T-cell (primary cell): ENCODE results near the gene ARL6IP4. TPM values are rescaled to one million over a fixed set of nuclear protein-coding genes. Genes with fewer than 3 reads are reported as not detected.

Experiments used
- ATAC-seq, 4 experiments: fragments of 200-7000 bp in 3 of 4; fragments of 150-1000 bp in 1 of 4; cut with Tn5 transposase; replicated peaks in 1 of 4; 1 replicate in 3 of 4; 2 replicates in 1 of 4; pipeline ENCODE4 v1.10.0; 2021; ENCODE audit warnings: moderate library complexity in 3 of 4, mild to moderate bottlenecking in 2 of 4, moderate number of reproducible peaks in 1 of 4
- CTCF ChIA-PET, 2 donors: fragments of 300-600 bp; sonication (Branson Sonifier 250); formaldehyde crosslinking; loops; one replicate each; lab custom pipeline; 2022; ENCODE audit warnings: antibody characterized with exemption in 2 of 2; lab: Charles Lee
- POLR2A ChIA-PET, 2 donors: fragments of 300-600 bp; sonication (Branson Sonifier 250); formaldehyde crosslinking; loops; one replicate each; lab custom pipeline; 2022; ENCODE audit warnings: antibody characterized with exemption in 2 of 2; lab: Charles Lee
- DNase-seq, 35 experiments: peaks; one replicate each; pipeline versions ENCODE4 v3.0.0 to v3.0.0-alpha.2; 2013 to 2023
- H3K27ac ChIP-seq: one replicate; pipeline ENCODE4 v1.5.1; 2013; ENCODE audit warnings: low read length
- H3K27me3 ChIP-seq, 2 experiments: replicated peaks in 1 of 2; 1 replicate in 1 of 2; 2 replicates in 1 of 2; pipeline versions ENCODE4 v1.6.1 to v1.7.0; 2013; ENCODE audit warnings: low read length in 1 of 2, mixed read lengths in 1 of 2; ENCODE audit not compliant: control insufficient read depth in 2 of 2, insufficient read depth in 2 of 2; ENCODE audit errors: extremely low read depth in 1 of 2
- H3K36me3 ChIP-seq, 2 donors: 1 replicate in 1 of 2; 2 replicates in 1 of 2; pipeline versions ENCODE4 v1.6.1 to v1.7.0; 2013; ENCODE audit warnings: low read length in 1 of 2; ENCODE audit not compliant: control insufficient read depth in 2 of 2, insufficient read depth in 1 of 2; ENCODE audit errors: extremely low read depth in 1 of 2
- H3K4me1 ChIP-seq, 2 experiments: 1 replicate in 1 of 2; 2 replicates in 1 of 2; pipeline versions ENCODE4 v1.6.1 to v1.7.0; 2013; ENCODE audit warnings: low read length in 2 of 2, mixed read lengths in 1 of 2; ENCODE audit not compliant: insufficient read depth in 2 of 2, control insufficient read depth in 1 of 2; ENCODE audit errors: extremely low read depth in 1 of 2
- H3K4me3 ChIP-seq, 2 donors: 1 replicate in 1 of 2; 2 replicates in 1 of 2; pipeline versions ENCODE4 v1.5.1 to v1.7.0; 2013; ENCODE audit warnings: mild to moderate bottlenecking in 2 of 2, low read length in 1 of 2, moderate library complexity in 1 of 2; ENCODE audit not compliant: control insufficient read depth in 1 of 2; ENCODE audit errors: extremely low read depth in 1 of 2
- H3K9me3 ChIP-seq: 2 replicates; pipeline ENCODE4 v1.7.0; 2013
- H3K27ac Mint-ChIP-seq, 2 donors: one replicate each; pipeline ENCODE4 v1.8.0; 2020 to 2021; ENCODE audit warnings: mild to moderate bottlenecking in 2 of 2, mixed read lengths in 2 of 2
- H3K27me3 Mint-ChIP-seq, 2 donors: one replicate each; pipeline ENCODE4 v1.8.0; 2021 to 2022; ENCODE audit warnings: mixed read lengths in 2 of 2
- H3K36me3 Mint-ChIP-seq: one replicate; pipeline ENCODE4 v1.8.0; 2021; ENCODE audit warnings: mixed read lengths
- H3K4me1 Mint-ChIP-seq, 3 donors: one replicate each; pipeline ENCODE4 v1.8.0; 2020 to 2022; ENCODE audit warnings: mixed read lengths in 3 of 3, mild to moderate bottlenecking in 1 of 3
- H3K4me3 Mint-ChIP-seq, 3 donors: one replicate each; pipeline ENCODE4 v1.8.0; 2020 to 2022; ENCODE audit warnings: mild to moderate bottlenecking in 3 of 3, mixed read lengths in 3 of 3, moderate library complexity in 3 of 3
- H3K9me3 Mint-ChIP-seq, 3 donors: one replicate each; pipeline ENCODE4 v1.8.0; 2020 to 2022; ENCODE audit warnings: mixed read lengths in 3 of 3
- WGBS: methylation state at CpG from one replicate; pipeline ENCODE4 v1.1.5; 2013; ENCODE audit warnings: missing lambda C conversion rate; ENCODE audit not compliant: insufficient coverage; 5-methylcytosine and 5-hydroxymethylcytosine counted together
- total RNA-seq, 35 experiments: library from RNA in 6 of 35; stranded (reverse) in 6 of 35; fragments of 120-200 nt in 1 of 35; gene quantifications; one replicate each; pipeline versions ENCODE4 v1.2.1 to v1.2.4 and lab custom pipeline; 2013 to 2026

ARL6IP4 gene
- total RNA-seq, 5 donors from 2014 or later (not counting 1 experiment from before 2014, with no cell fraction given), result 134 to 231 (median 204) TPM

- ATAC-seq, result peak; percentile 93 to 99 (median 98)
- H3K36me3 Mint-ChIP-seq, result peaks cover 4% of the 10 kb centered on the region
- no peak overlapping the region for H3K27ac ChIP-seq
- H3K4me1 ChIP-seq, result peaks cover 0 to 14% of the 10 kb centered on the region in 2 experiments
- H3K9me3 ChIP-seq, result no peaks in the 10 kb centered on the region
- H3K27me3 ChIP-seq, result no peaks in the 10 kb centered on the region
- CTCF ChIA-PET, result interaction anchor here (0.6 to 3.6 kb wide), 10 partner anchors 22 to 286 kb away, joined by 3 to 13 read pairs (median 3); no protein-coding TSS in a partner anchor
- H3K27ac Mint-ChIP-seq, result no peak overlapping the region
- H3K4me3 Mint-ChIP-seq, result no peak overlapping the region
- peak; percentile 42 to 86 (median 66) for DNase-seq
- H3K4me3 ChIP-seq, result no peak overlapping the region
- POLR2A ChIA-PET, result no interaction called here
- H3K4me1 Mint-ChIP-seq, result peaks cover 5 to 12% (median 11%) of the 10 kb centered on the region in 3 donors
- no peaks in the 10 kb centered on the region for H3K27me3 Mint-ChIP-seq
- no peaks in the 10 kb centered on the region for H3K36me3 ChIP-seq
- H3K9me3 Mint-ChIP-seq, result no peaks in the 10 kb centered on the region
- WGBS, result 77% methylated on average over 10 of the region's 12 CpGs
Measured at GRCh38 chr12:122951979-122952892, 28.2 kb upstream of the ARL6IP4 start.

GRCh38 chr12:122955156-122955555, 25.3 kb upstream of the ARL6IP4 start:
- Histone ChIP-seq H3K27me3 (no peaks in the 10 kb centered on the region), H3K4me3 (no peak overlapping the region), H3K27ac (no peak overlapping the region), H3K4me1 (peaks cover 0 to 6% of the 10 kb centered on the region in 2 experiments), H3K9me3 (no peaks in the 10 kb centered on the region), H3K36me3 (peaks cover 0 to 2% of the 10 kb centered on the region in 2 donors)
- CTCF ChIA-PET, result interaction anchor here in 1 of 2 donors (0.6 to 3.6 kb wide), 3 partner anchors 67 to 1548 kb away, joined by 3 to 13 read pairs (median 4); no protein-coding TSS in a partner anchor
- no peak overlapping the region for H3K27ac Mint-ChIP-seq
- no peak for DNase-seq
- no peak overlapping the region for H3K4me3 Mint-ChIP-seq
- H3K9me3 Mint-ChIP-seq, result no peaks in the 10 kb centered on the region
- POLR2A ChIA-PET, result interaction anchor here in 1 of 2 donors (0.6 kb wide), 1 partner anchor 24 kb away, joined by 6 read pairs; no protein-coding TSS in a partner anchor
- 84% methylated on average over 8 of the region's 8 CpGs for WGBS
- peaks cover 4 to 6% (median 5%) of the 10 kb centered on the region in 3 donors for H3K4me1 Mint-ChIP-seq
- ATAC-seq, result no peak
- H3K27me3 Mint-ChIP-seq, result no peaks in the 10 kb centered on the region
- H3K36me3 Mint-ChIP-seq, result peaks cover 4% of the 10 kb centered on the region

GRCh38 chr12:122956035-122956434, 24.4 kb upstream of the ARL6IP4 start:
- peaks cover 0 to 2% of the 10 kb centered on the region in 2 donors for H3K36me3 ChIP-seq
- no CpG with 5 or more reads among the region's 2 CpGs for WGBS
- no peak overlapping the region for H3K27ac ChIP-seq
- peaks cover 4 to 6% (median 5%) of the 10 kb centered on the region in 3 donors for H3K4me1 Mint-ChIP-seq
- ATAC-seq (no peak), DNase-seq (no peak)
- POLR2A ChIA-PET, result no interaction called here
- H3K27me3 Mint-ChIP-seq, result no peaks in the 10 kb centered on the region
- H3K4me3 Mint-ChIP-seq, result no peak overlapping the region
- peaks cover 4% of the 10 kb centered on the region for H3K36me3 Mint-ChIP-seq
- no peaks in the 10 kb centered on the region for H3K9me3 ChIP-seq
- H3K4me1 ChIP-seq, result peaks cover 0 to 6% of the 10 kb centered on the region in 2 experiments
- no peak overlapping the region for H3K27ac Mint-ChIP-seq
- CTCF ChIA-PET, result interaction anchor here in 1 of 2 donors (0.6 kb wide), 1 partner anchor 145 kb away, joined by 3 read pairs; no protein-coding TSS in a partner anchor
- no peaks in the 10 kb centered on the region for H3K9me3 Mint-ChIP-seq
- H3K4me3 ChIP-seq, result no peak overlapping the region
- H3K27me3 ChIP-seq, result no peaks in the 10 kb centered on the region

GRCh38 chr12:122958198-122958888, 22.1 kb upstream of the ARL6IP4 start:
- no peaks in the 10 kb centered on the region for H3K4me1 ChIP-seq
- Mint-ChIP-seq H3K9me3 (no peaks in the 10 kb centered on the region), H3K27ac (no peak overlapping the region), H3K4me1 (no peaks in the 10 kb centered on the region), H3K36me3 (peaks cover 4% of the 10 kb centered on the region), H3K4me3 (no peak overlapping the region), H3K27me3 (no peaks in the 10 kb centered on the region)
- peaks cover 0 to 2% of the 10 kb centered on the region in 2 donors for H3K36me3 ChIP-seq
- ChIA-PET POLR2A (no interaction called here), CTCF (no interaction called here)
- no peaks in the 10 kb centered on the region for H3K27me3 ChIP-seq
- no peak for DNase-seq
- 80% methylated on average over 2 of the region's 5 CpGs for WGBS
- no peak overlapping the region for H3K4me3 ChIP-seq
- ATAC-seq, result no peak
- no peaks in the 10 kb centered on the region for H3K9me3 ChIP-seq
- no peak overlapping the region for H3K27ac ChIP-seq

GRCh38 chr12:122959566-122960192, 20.8 kb upstream of the ARL6IP4 start:
- no peaks in the 10 kb centered on the region for H3K9me3 ChIP-seq
- Mint-ChIP-seq H3K4me3 (no peak overlapping the region), H3K9me3 (no peaks in the 10 kb centered on the region), H3K36me3 (peaks cover 4% of the 10 kb centered on the region), H3K4me1 (peaks cover under 1 to 3% (median 2%) of the 10 kb centered on the region in 3 donors), H3K27me3 (no peaks in the 10 kb centered on the region), H3K27ac (no peak overlapping the region)
- H3K36me3 ChIP-seq, result peaks cover 0 to 2% of the 10 kb centered on the region in 2 donors
- POLR2A ChIA-PET, result no interaction called here
- no peak overlapping the region for H3K27ac ChIP-seq
- no peak overlapping the region for H3K4me3 ChIP-seq
- H3K4me1 ChIP-seq, result no peaks in the 10 kb centered on the region
- H3K27me3 ChIP-seq, result no peaks in the 10 kb centered on the region
- WGBS, result 98% methylated on average over 31 of the region's 35 CpGs
- CTCF ChIA-PET, result no interaction called here
- ATAC-seq (no peak), DNase-seq (no peak)

GRCh38 chr12:122960193-122960569, 20.3 kb upstream of the ARL6IP4 start:
- ChIA-PET POLR2A (interaction anchor here in 1 of 2 donors (0.6 kb wide), 1 partner anchor 386 kb away, joined by 4 read pairs; no protein-coding TSS in a partner anchor), CTCF (no interaction called here)
- H3K27me3 ChIP-seq, result no peaks in the 10 kb centered on the region
- no peak overlapping the region for H3K27ac ChIP-seq
- peaks cover 0 to 2% of the 10 kb centered on the region in 2 donors for H3K36me3 ChIP-seq
- Mint-ChIP-seq H3K36me3 (peaks cover 4% of the 10 kb centered on the region), H3K9me3 (no peaks in the 10 kb centered on the region), H3K27me3 (no peaks in the 10 kb centered on the region), H3K27ac (no peak overlapping the region), H3K4me3 (no peak overlapping the region), H3K4me1 (peaks cover 4 to 7% (median 6%) of the 10 kb centered on the region in 3 donors)
- WGBS, result 96% methylated on average over 7 of the region's 8 CpGs
- ATAC-seq (no peak), DNase-seq (no peak)
- no peaks in the 10 kb centered on the region for H3K9me3 ChIP-seq
- peaks cover 0 to 4% of the 10 kb centered on the region in 2 experiments for H3K4me1 ChIP-seq
- no peak overlapping the region for H3K4me3 ChIP-seq
